Measurements from ENCODE around the gene POMC.
"Not testable (repeated sequence)": the region's sequence is repeated elsewhere in the genome, so short reads cannot be mapped to it uniquely, and the experiment has no call there.

The POMC gene

GRCh38 chr2:25132693-25133092 lies 35.7 kb downstream of the POMC start:
- DNase-seq (ENCODE audit: low read depth in 2 of 3, low spot score in 2 of 3), result no peak

GRCh38 chr2:25132299-25132635 lies 36.1 kb downstream of the POMC start:
- no peak for DNase-seq (ENCODE audit: low read depth in 2 of 3, low spot score in 2 of 3)

- no peak for DNase-seq (ENCODE audit: low read depth in 2 of 3, low spot score in 2 of 3)
These were observed 36.6 kb downstream of the POMC start for GRCh38 chr2:25131567-25132298.

- DNase-seq (ENCODE audit: low read depth in 2 of 3, low spot score in 2 of 3), result no peak
These were observed 37.2 kb downstream of the POMC start for GRCh38 chr2:25131253-25131566.

- DNase-seq (ENCODE audit: low read depth in 2 of 3, low spot score in 2 of 3), result no peak
These were observed 38.4 kb downstream of the POMC start for GRCh38 chr2:25129901-25130520.

GRCh38 chr2:25127646-25128045 lies 40.7 kb downstream of the POMC start:
- DNase-seq (ENCODE audit: low read depth in 2 of 3, low spot score in 2 of 3), result no peak

- DNase-seq (ENCODE audit: low read depth in 2 of 3, low spot score in 2 of 3), result not testable (repeated sequence)
These were observed 41.3 kb downstream of the POMC start for GRCh38 chr2:25127071-25127470.

GRCh38 chr2:25125976-25126375 lies 42.4 kb downstream of the POMC start:
- DNase-seq (ENCODE audit: low read depth in 2 of 3, low spot score in 2 of 3), result no peak

- DNase-seq (ENCODE audit: low read depth in 2 of 3, low spot score in 2 of 3), result no peak
These were observed 43.2 kb downstream of the POMC start for GRCh38 chr2:25125189-25125588.

- no peak for DNase-seq (ENCODE audit: low read depth in 2 of 3, low spot score in 2 of 3)
These were observed 44.7 kb downstream of the POMC start for GRCh38 chr2:25123682-25124081.

GRCh38 chr2:25122367-25122766 lies 46.0 kb downstream of the POMC start:
- no peak for DNase-seq (ENCODE audit: low read depth in 2 of 3, low spot score in 2 of 3)

- no peak for DNase-seq (ENCODE audit: low read depth in 2 of 3, low spot score in 2 of 3)
These were observed 49.1 kb downstream of the POMC start for GRCh38 chr2:25119263-25119662.

- DNase-seq (ENCODE audit: low read depth in 2 of 3, low spot score in 2 of 3), result no peak
These were observed 51.4 kb downstream of the POMC start for GRCh38 chr2:25116956-25117355.

- no peak for DNase-seq (ENCODE audit: low read depth in 2 of 3, low spot score in 2 of 3)
These were observed 52.5 kb downstream of the POMC start for GRCh38 chr2:25115902-25116301.

- no peak for DNase-seq (ENCODE audit: low read depth in 2 of 3, low spot score in 2 of 3)
These were observed 53.0 kb downstream of the POMC start for GRCh38 chr2:25115249-25115883.

GRCh38 chr2:25112113-25112512 lies 56.3 kb downstream of the POMC start:
- no peak for DNase-seq (ENCODE audit: low read depth in 2 of 3, low spot score in 2 of 3)

Data from activated CD8-positive, alpha-beta memory T cell treated with anti-CD3 and anti-CD28 coated beads for 48 hours (primary cell).